IMR-90 (cell line): ENCODE data around the gene CDH22. TPM values are rescaled to one million over a fixed set of nuclear protein-coding genes. Genes with fewer than 3 reads are reported as not detected.

Experiments
- ATAC-seq: fragments of 200-7000 bp; cut with Tn5 transposase; 2 replicates; pipeline ENCODE4 v1.9.1; 2020; ENCODE audit warnings: low read depth, mild to moderate bottlenecking, moderate library complexity
- BruUV-seq: library from RNA; stranded (reverse); fragments of 400-500 nt; replicated peaks from 2 replicates; lab custom pipeline; 2021; lab: Mats Ljungman, UMichigan
- CTCF ChIA-PET: fragments of 300-600 bp; formaldehyde crosslinking; extraction: SDS; loops from one replicate; lab custom pipeline; 2021; ENCODE audit warnings: antibody characterized with exemption; lab: Yijun Ruan, JAX
- POLR2A ChIA-PET: fragments of 300-600 bp; sonication (Branson Sonifier 250); formaldehyde crosslinking; loops from one replicate; lab custom pipeline; 2022; ENCODE audit warnings: antibody characterized with exemption; ENCODE audit not compliant: unreplicated experiment; lab: Charles Lee
- DNase-seq: peaks from one replicate; pipeline ENCODE4 v3.0.0; 2013
- H2AFZ ChIP-seq: replicated peaks from 2 replicates; pipeline ENCODE3; 2013; ENCODE audit warnings: low read length, mild to moderate bottlenecking; ENCODE audit not compliant: poor library complexity
- H2AK5ac ChIP-seq: 2 replicates; pipeline ENCODE4 v1.6.1; 2013; ENCODE audit warnings: low read depth, low read length, inconsistent platforms
- H2AK9ac ChIP-seq: replicated peaks from 2 replicates; pipeline ENCODE3; 2013; ENCODE audit warnings: mild to moderate bottlenecking, low read depth, low read length, moderate library complexity; ENCODE audit not compliant: poor library complexity
- H2BK120ac ChIP-seq: 2 replicates; pipeline ENCODE4 v1.6.1; 2013; ENCODE audit warnings: low read depth, low read length, inconsistent platforms
- H2BK15ac ChIP-seq: 3 replicates; pipeline ENCODE4 v1.6.1; 2013; ENCODE audit warnings: low read depth, low read length, inconsistent platforms
- H2BK20ac ChIP-seq: 2 replicates; pipeline ENCODE4 v1.6.1; 2013; ENCODE audit warnings: low read depth, mild to moderate bottlenecking, inconsistent platforms, low read length, moderate library complexity
- H2BK5ac ChIP-seq: 2 replicates; pipeline ENCODE4 v1.6.1; 2013; ENCODE audit warnings: mild to moderate bottlenecking, low read depth, low read length, inconsistent platforms; ENCODE audit not compliant: poor library complexity, severe bottlenecking
- H3K14ac ChIP-seq: replicated peaks from 2 replicates; pipeline ENCODE4 v1.6.1; 2013; ENCODE audit warnings: low read depth, low read length, inconsistent platforms
- H3K18ac ChIP-seq: 2 replicates; pipeline ENCODE4 v1.6.1; 2013; ENCODE audit warnings: low read depth, low read length, control low read depth
- H3K23ac ChIP-seq: 2 replicates; pipeline ENCODE4 v1.6.1; 2013; ENCODE audit warnings: low read depth, low read length, inconsistent platforms
- H3K27ac ChIP-seq: 2 replicates; pipeline ENCODE4 v1.5.1; 2013; ENCODE audit warnings: mild to moderate bottlenecking, control low read depth, low read length; ENCODE audit not compliant: insufficient read depth
- H3K27me3 ChIP-seq: 2 replicates; pipeline ENCODE4 v1.6.1; 2013; ENCODE audit warnings: low read length; ENCODE audit not compliant: control insufficient read depth, insufficient read depth
- H3K36me3 ChIP-seq: 2 replicates; pipeline ENCODE4 v1.6.1; 2013; ENCODE audit warnings: low read length, mixed read lengths; ENCODE audit not compliant: control insufficient read depth, insufficient read depth
- H3K4ac ChIP-seq: 2 replicates; pipeline ENCODE4 v1.6.1; 2013; ENCODE audit warnings: low read depth, low read length, inconsistent platforms
- H3K4me1 ChIP-seq: 2 replicates; pipeline ENCODE4 v1.6.1; 2013; ENCODE audit warnings: low read length, mixed read lengths; ENCODE audit not compliant: control insufficient read depth, insufficient read depth
- H3K4me2 ChIP-seq: 2 replicates; pipeline ENCODE4 v1.6.1; 2013; ENCODE audit warnings: low read depth, mild to moderate bottlenecking, control low read depth, low read length, moderate library complexity
- H3K4me3 ChIP-seq: 2 replicates; pipeline ENCODE4 v1.5.1; 2013; ENCODE audit warnings: low read depth, mild to moderate bottlenecking, control low read depth, low read length, moderate library complexity; ENCODE audit not compliant: insufficient read depth
- H3K56ac ChIP-seq: 2 replicates; pipeline ENCODE4 v1.6.1; 2013; ENCODE audit warnings: low read length, inconsistent platforms; ENCODE audit not compliant: insufficient read depth; ENCODE audit errors: extremely low read depth
- H3K79me1 ChIP-seq, 2 experiments: 2 replicates each; pipeline ENCODE4 v1.6.1; 2013; ENCODE audit warnings: low read length in 2 of 2, inconsistent platforms in 1 of 2, low read depth in 1 of 2
- H3K9ac ChIP-seq: 2 replicates; pipeline ENCODE4 v1.6.1; 2013; ENCODE audit warnings: low read depth, low read length, control low read depth
- H3K9me1 ChIP-seq: 2 replicates; pipeline ENCODE4 v1.6.1; 2013; ENCODE audit warnings: low read length, inconsistent platforms; ENCODE audit not compliant: insufficient read depth
- H3K9me3 ChIP-seq: 2 replicates; pipeline ENCODE4 v1.6.1; 2013; ENCODE audit warnings: low read length; ENCODE audit not compliant: control insufficient read depth, insufficient read depth
- H4K20me1 ChIP-seq: 2 replicates; pipeline ENCODE4 v1.6.1; 2013; ENCODE audit warnings: low read length, inconsistent platforms; ENCODE audit not compliant: insufficient read depth
- H4K5ac ChIP-seq: 2 replicates; pipeline ENCODE4 v1.6.1; 2013; ENCODE audit warnings: mild to moderate bottlenecking, low read depth, low read length, control low read depth
- H4K8ac ChIP-seq, 2 experiments: 2 replicates each; pipeline ENCODE4 v1.6.1; 2013; ENCODE audit warnings: low read depth in 2 of 2, low read length in 2 of 2, control low read depth in 1 of 2, inconsistent platforms in 1 of 2
- H4K91ac ChIP-seq: 2 replicates; pipeline ENCODE4 v1.6.1; 2013; ENCODE audit warnings: low read depth, low read length, inconsistent platforms; ENCODE audit not compliant: insufficient read depth
- BHLHE40 ChIP-seq: fragments of 150-350 bp; IDR thresholded peaks from 2 replicates; pipeline ENCODE4 v1.6.1; 2016; ENCODE audit warnings: mild to moderate bottlenecking, low read depth, low read length
- CEBPB ChIP-seq: IDR thresholded peaks from 2 replicates; pipeline ENCODE4 v1.6.1; 2012; ENCODE audit warnings: low read depth, low read length, improper control_type of control experiment
- ELK1 ChIP-seq: fragments of 150-350 bp; IDR thresholded peaks from 2 replicates; pipeline ENCODE4 v1.6.1; 2016; ENCODE audit warnings: low read depth, mild to moderate bottlenecking, low read length, moderate library complexity, borderline replicate concordance
- MAFK ChIP-seq: IDR thresholded peaks from 2 replicates; pipeline ENCODE4 v1.6.1; 2012; ENCODE audit warnings: low read depth, low read length, improper control_type of control experiment
- POLR2A ChIP-seq: IDR thresholded peaks from 2 replicates; pipeline ENCODE4 v1.6.1; 2012; ENCODE audit warnings: mild to moderate bottlenecking, low read depth, low read length
- WGBS, 2 experiments: methylation state at CpG; one replicate each; pipeline versions ENCODE4 v1.1.5 to v1.1.7; 2013; ENCODE audit warnings: missing lambda C conversion rate in 2 of 2; ENCODE audit not compliant: insufficient read length in 1 of 2; ENCODE audit errors: extremely low coverage in 2 of 2; 5-methylcytosine and 5-hydroxymethylcytosine counted together
- dilution Hi-C: fragments of 300-500 bp; cut with HindIII; formaldehyde crosslinking; loops from one replicate; pipeline ENCODE4 v1.14.3; 2018; ENCODE audit warnings: low sequenced_read_pairs; ENCODE audit not compliant: unreplicated experiment
- in situ Hi-C: fragments of 300-500 bp; cut with MboI; formaldehyde crosslinking; loops from 3 replicates; pipeline ENCODE4 v1.14.3; 2019; ENCODE audit warnings: low sequenced_read_pairs, inconsistent platforms, mixed read lengths
- intact Hi-C: fragments of 100-400 bp; cut with micrococcal nuclease; formaldehyde crosslinking; loops from 2 replicates; pipeline ENCODE4 v1.10.0; 2022
- polyA plus RNA-seq, 3 experiments: library from polyadenylated mRNA; depleted of rRNA; stranded (reverse); fragments of >200 nt; gene quantifications; 2 replicates each; pipeline ENCODE4 v1.2.3, GENCODE V29; 2012; ENCODE audit warnings: low replicate concordance in 1 of 3
- total RNA-seq: library from RNA; depleted of rRNA; stranded (reverse); fragments of >200 nt; gene quantifications from 2 replicates; pipeline ENCODE4 v1.2.3, GENCODE V29; 2012

The CDH22 gene
- total and polyA plus RNA-seq, 2 of the 4 experiments (the other 2 are of a cell fraction): not detected

GRCh38 chr20:46230106-46230491 lies 78.2 kb downstream of the CDH22 start:
- Histone ChIP-seq H2AK9ac (no peak overlapping the region), H3K18ac (no peak overlapping the region), H3K36me3 (no peaks in the 10 kb centered on the region), H3K23ac (no peak overlapping the region), H3K27ac (no peak overlapping the region), H2BK120ac (no peak overlapping the region), H3K9ac (no peak overlapping the region), H3K56ac (no peak overlapping the region), H2AFZ (no peak overlapping the region), H3K14ac (no peak overlapping the region), H2BK15ac (no peak overlapping the region), H4K8ac (no peak overlapping the region), H2BK20ac (no peak overlapping the region), H2AK5ac (no peak overlapping the region), H3K4me2 (no peak overlapping the region), H3K27me3 (peaks cover 1% of the 10 kb centered on the region; the same call in 1 of the 2 replicates), H4K20me1 (no peaks in the 10 kb centered on the region), H2BK5ac (no peak overlapping the region), H3K4me3 (no peak overlapping the region), H3K4me1 (no peaks in the 10 kb centered on the region), H3K4ac (no peak overlapping the region), H3K79me1 (no peaks in the 10 kb centered on the region), H3K9me1 (no peaks in the 10 kb centered on the region), H3K9me3 (no peaks in the 10 kb centered on the region), H4K5ac (no peak overlapping the region), H4K91ac (no peak overlapping the region)
- WGBS, 2 experiments: no CpG with 5 or more reads among the region's 5 CpGs
- BruUV-seq: no TSS peak
- ChIA-PET CTCF (no interaction called here), POLR2A (no interaction called here)
- in situ Hi-C loops: no loop called here
- no peak for DNase-seq
- intact Hi-C loops: no loop called here
- dilution Hi-C loops: no loop called here
- TF ChIP-seq CEBPB (no peak), POLR2A (no peak), BHLHE40 (no peak), MAFK (no peak), ELK1 (no peak)
- no peak for ATAC-seq
